ENCODE measurements around the gene SLITRK1. TPM values are rescaled to one million over a fixed set of nuclear protein-coding genes. Genes with fewer than 3 reads are reported as not detected.

Gene SLITRK1
- total RNA-seq, 1 experiment from 2014 or later, result 0.20 TPM

DNA sequence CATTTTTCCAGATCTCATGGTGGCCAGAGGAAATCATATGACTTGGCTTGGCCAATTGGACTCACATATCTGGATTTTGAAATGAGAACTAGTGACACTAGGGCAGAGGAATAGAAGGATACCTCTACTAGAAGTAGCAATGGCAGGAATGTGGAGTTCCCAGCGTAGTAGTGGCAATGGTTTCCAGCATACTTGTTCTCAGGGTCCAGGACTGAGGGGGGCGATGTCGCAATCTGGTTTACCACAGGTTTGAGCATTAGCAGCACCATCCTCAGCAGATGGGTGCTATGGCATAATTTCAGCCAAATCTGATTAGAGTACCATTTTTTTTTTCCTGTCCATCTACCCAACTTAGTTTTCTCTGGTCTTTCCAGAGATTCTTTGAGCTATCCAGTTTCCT, 8.1 kb upstream of the SLITRK1 start:
- no peak overlapping the region for H3K14ac ChIP-seq (ENCODE audit: insufficient read depth, low read length)
- no peak overlapping the region for H2AK5ac ChIP-seq (ENCODE audit: insufficient read length, low read length)
- no peak overlapping the region for H3K27ac ChIP-seq (ENCODE audit: insufficient read length, low read depth, low read length)
- no peak overlapping the region for H3K4ac ChIP-seq (ENCODE audit: low read depth, low read length)
- no peak overlapping the region for H3T11ph ChIP-seq (ENCODE audit: low read length)
- H2AFZ ChIP-seq (ENCODE audit: low read length), result no peak overlapping the region
- H3K56ac ChIP-seq (ENCODE audit: insufficient read length, low read depth, low read length), result no peak overlapping the region
- H3K23ac ChIP-seq (ENCODE audit: insufficient read length, low read depth, low read length), result no peak overlapping the region
- H3K4me1 Mint-ChIP-seq, result peaks cover 9% of the 10 kb centered on the region in 2 experiments
- no peak overlapping the region for H2BK20ac ChIP-seq (ENCODE audit: low read depth, low read length, poor library complexity, severe bottlenecking)
- H3K36me3 Mint-ChIP-seq (ENCODE audit: insufficient read depth in 1 of 3, low read depth in 3 of 3), result no peaks in the 10 kb centered on the region
- H2BK120ac ChIP-seq (ENCODE audit: low read depth, low read length, poor library complexity, severe bottlenecking), result no peak overlapping the region
- H3K23me2 ChIP-seq (ENCODE audit: insufficient read length, low read depth, low read length, poor library complexity, severe bottlenecking), result no peaks in the 10 kb centered on the region
- no peak overlapping the region for H2BK15ac ChIP-seq (ENCODE audit: low read depth, low read length)
- H3K79me1 ChIP-seq (ENCODE audit: insufficient read depth, low read depth, low read length, poor library complexity, severe bottlenecking), result no peaks in the 10 kb centered on the region
- TF ChIP-seq, protein P1, sequence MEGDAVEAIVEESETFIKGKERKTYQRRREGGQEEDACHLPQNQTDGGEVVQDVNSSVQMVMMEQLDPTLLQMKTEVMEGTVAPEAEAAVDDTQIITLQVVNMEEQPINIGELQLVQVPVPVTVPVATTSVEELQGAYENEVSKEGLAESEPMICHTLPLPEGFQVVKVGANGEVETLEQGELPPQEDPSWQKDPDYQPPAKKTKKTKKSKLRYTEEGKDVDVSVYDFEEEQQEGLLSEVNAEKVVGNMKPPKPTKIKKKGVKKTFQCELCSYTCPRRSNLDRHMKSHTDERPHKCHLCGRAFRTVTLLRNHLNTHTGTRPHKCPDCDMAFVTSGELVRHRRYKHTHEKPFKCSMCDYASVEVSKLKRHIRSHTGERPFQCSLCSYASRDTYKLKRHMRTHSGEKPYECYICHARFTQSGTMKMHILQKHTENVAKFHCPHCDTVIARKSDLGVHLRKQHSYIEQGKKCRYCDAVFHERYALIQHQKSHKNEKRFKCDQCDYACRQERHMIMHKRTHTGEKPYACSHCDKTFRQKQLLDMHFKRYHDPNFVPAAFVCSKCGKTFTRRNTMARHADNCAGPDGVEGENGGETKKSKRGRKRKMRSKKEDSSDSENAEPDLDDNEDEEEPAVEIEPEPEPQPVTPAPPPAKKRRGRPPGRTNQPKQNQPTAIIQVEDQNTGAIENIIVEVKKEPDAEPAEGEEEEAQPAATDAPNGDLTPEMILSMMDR (conservative IDR thresholded peaks at IDR 0.05), result no peak
- H2BK5ac ChIP-seq (ENCODE audit: insufficient read length, low read length), result no peak overlapping the region
- peak; percentile 40 for DNase-seq
- H4K8ac ChIP-seq (replicated peaks; ENCODE audit: insufficient read length, low read depth, low read length), result no peak overlapping the region
- no peak overlapping the region for H3K4me3 Mint-ChIP-seq
- H3K79me2 ChIP-seq (ENCODE audit: insufficient read depth, low read length), result no peaks in the 10 kb centered on the region
- no peak overlapping the region for H3K4me2 ChIP-seq (ENCODE audit: insufficient read depth, insufficient read length, low read length)
- no peak overlapping the region for H3K9ac ChIP-seq (ENCODE audit: extremely low read depth, insufficient read length, low read length)
- no peaks in the 10 kb centered on the region for H3K9me3 Mint-ChIP-seq
- no peak overlapping the region for H3K18ac ChIP-seq (ENCODE audit: insufficient read length, low read depth, low read length)
- no peak overlapping the region for H4K5ac ChIP-seq (ENCODE audit: insufficient read length, low read depth, low read length)
- H4K20me1 ChIP-seq (ENCODE audit: control insufficient read depth, insufficient read depth, insufficient read length), result no peaks in the 10 kb centered on the region
- no peak overlapping the region for H2BK12ac ChIP-seq (ENCODE audit: insufficient read length, low read depth, low read length)
- no peaks in the 10 kb centered on the region for H3K27me3 Mint-ChIP-seq (ENCODE audit: low read depth)
- no peak overlapping the region for H4K91ac ChIP-seq (ENCODE audit: insufficient read length, low read depth, low read length)
- WGBS (ENCODE audit: extremely low coverage, insufficient read length, low lambda C conversion rate), result no CpG with 5 or more reads among the region's 3 CpGs
- H3K27ac Mint-ChIP-seq, result no peak overlapping the region
- H3K27me3 ChIP-seq (ENCODE audit: insufficient read depth, low read length), result no peaks in the 10 kb centered on the region
- no peaks in the 10 kb centered on the region for H3K4me1 ChIP-seq (ENCODE audit: insufficient read depth, low read length)
- no peaks in the 10 kb centered on the region for H3K9me3 ChIP-seq (ENCODE audit: control insufficient read depth, low read depth, low read length)
